Measurements from ENCODE around the gene UNCX.

- TF ChIP-seq, protein P1, sequence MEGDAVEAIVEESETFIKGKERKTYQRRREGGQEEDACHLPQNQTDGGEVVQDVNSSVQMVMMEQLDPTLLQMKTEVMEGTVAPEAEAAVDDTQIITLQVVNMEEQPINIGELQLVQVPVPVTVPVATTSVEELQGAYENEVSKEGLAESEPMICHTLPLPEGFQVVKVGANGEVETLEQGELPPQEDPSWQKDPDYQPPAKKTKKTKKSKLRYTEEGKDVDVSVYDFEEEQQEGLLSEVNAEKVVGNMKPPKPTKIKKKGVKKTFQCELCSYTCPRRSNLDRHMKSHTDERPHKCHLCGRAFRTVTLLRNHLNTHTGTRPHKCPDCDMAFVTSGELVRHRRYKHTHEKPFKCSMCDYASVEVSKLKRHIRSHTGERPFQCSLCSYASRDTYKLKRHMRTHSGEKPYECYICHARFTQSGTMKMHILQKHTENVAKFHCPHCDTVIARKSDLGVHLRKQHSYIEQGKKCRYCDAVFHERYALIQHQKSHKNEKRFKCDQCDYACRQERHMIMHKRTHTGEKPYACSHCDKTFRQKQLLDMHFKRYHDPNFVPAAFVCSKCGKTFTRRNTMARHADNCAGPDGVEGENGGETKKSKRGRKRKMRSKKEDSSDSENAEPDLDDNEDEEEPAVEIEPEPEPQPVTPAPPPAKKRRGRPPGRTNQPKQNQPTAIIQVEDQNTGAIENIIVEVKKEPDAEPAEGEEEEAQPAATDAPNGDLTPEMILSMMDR (IDR thresholded peaks at IDR 0.05), result no peak
- no peak for TF ChIP-seq POLR2AphosphoS5 (IDR thresholded peaks at IDR 0.05; ENCODE audit: insufficient read depth in 1 of 2, low read depth in 1 of 2)
These were observed 18.2 kb upstream of the UNCX start for GRCh38 chr7:1214516-1214915.
